ENCODE results near the gene FRAS1. TPM values are rescaled to one million over a fixed set of nuclear protein-coding genes. Genes with fewer than 3 reads are reported as not detected.
"Not testable (repeated sequence)": the region's sequence is repeated elsewhere in the genome, so short reads cannot be mapped to it uniquely, and the experiment has no call there.

FRAS1 gene
- total RNA-seq, 2 experiments from 2014 or later: 0.23 to 0.53 TPM

- Mint-ChIP-seq H3K4me3 (no peak overlapping the region), H3K27me3 (peaks cover 16% of the 10 kb centered on the region), H3K9me3 (peaks cover 2% of the 10 kb centered on the region), H3K36me3 (peaks cover 4% of the 10 kb centered on the region), H3K27ac (no peak overlapping the region), H3K4me1 (no peaks in the 10 kb centered on the region)
- DNase-seq (no peak), ATAC-seq (ENCODE audit: low read depth) (no peak)
- POLR2A ChIA-PET: no interaction called here
Measured at GRCh38 chr4:78527555-78527954, 470.4 kb downstream of the FRAS1 start.

GRCh38 chr4:78528327-78528726, 471.2 kb downstream of the FRAS1 start:
- no peaks in the 10 kb centered on the region for H3K4me1 Mint-ChIP-seq
- POLR2A ChIA-PET: no interaction called here
- H3K36me3 Mint-ChIP-seq: peaks cover 4% of the 10 kb centered on the region
- H3K4me3 Mint-ChIP-seq: no peak overlapping the region
- no peak overlapping the region for H3K27ac Mint-ChIP-seq
- no peak for ATAC-seq (ENCODE audit: low read depth)
- peaks cover 19% of the 10 kb centered on the region for H3K27me3 Mint-ChIP-seq
- no peak for DNase-seq
- H3K9me3 Mint-ChIP-seq: peaks cover 2% of the 10 kb centered on the region

GRCh38 chr4:78529569-78530209, 472.6 kb downstream of the FRAS1 start:
- Mint-ChIP-seq H3K9me3 (peaks cover 2% of the 10 kb centered on the region), H3K27me3 (peaks cover 16% of the 10 kb centered on the region), H3K4me3 (no peak overlapping the region), H3K27ac (no peak overlapping the region), H3K4me1 (no peaks in the 10 kb centered on the region), H3K36me3 (peaks cover 4% of the 10 kb centered on the region)
- no peak for DNase-seq
- POLR2A ChIA-PET: no interaction called here
- no peak for ATAC-seq (ENCODE audit: low read depth)

GRCh38 chr4:78532046-78532445, 474.9 kb downstream of the FRAS1 start:
- POLR2A ChIA-PET: no interaction called here
- Mint-ChIP-seq H3K27ac (no peak overlapping the region), H3K27me3 (peaks cover 13% of the 10 kb centered on the region), H3K36me3 (peaks cover 2% of the 10 kb centered on the region), H3K4me3 (no peak overlapping the region), H3K9me3 (peaks cover 2% of the 10 kb centered on the region), H3K4me1 (no peaks in the 10 kb centered on the region)
- ATAC-seq (ENCODE audit: low read depth): no peak
- no peak for DNase-seq

- Mint-ChIP-seq H3K36me3 (peaks cover 2% of the 10 kb centered on the region), H3K4me3 (no peak overlapping the region), H3K9me3 (peaks cover 2% of the 10 kb centered on the region), H3K27ac (no peak overlapping the region), H3K27me3 (peaks cover 20% of the 10 kb centered on the region), H3K4me1 (no peaks in the 10 kb centered on the region)
- DNase-seq: no peak
- no peak for ATAC-seq (ENCODE audit: low read depth)
- POLR2A ChIA-PET: no interaction called here
Measured at GRCh38 chr4:78533854-78534253, 476.7 kb downstream of the FRAS1 start.

- no peak overlapping the region for H3K27ac Mint-ChIP-seq
- H3K27me3 Mint-ChIP-seq: peaks cover 20% of the 10 kb centered on the region
- H3K4me3 Mint-ChIP-seq: no peak overlapping the region
- H3K4me1 Mint-ChIP-seq: no peaks in the 10 kb centered on the region
- peaks cover 2% of the 10 kb centered on the region for H3K36me3 Mint-ChIP-seq
- peaks cover 2% of the 10 kb centered on the region for H3K9me3 Mint-ChIP-seq
- ATAC-seq (ENCODE audit: low read depth) (no peak), DNase-seq (no peak)
- POLR2A ChIA-PET: no interaction called here
Measured at GRCh38 chr4:78534286-78534955, 477.3 kb downstream of the FRAS1 start.

GRCh38 chr4:78542373-78542772, 485.2 kb downstream of the FRAS1 start:
- DNase-seq: no peak
- Mint-ChIP-seq H3K4me1 (no peaks in the 10 kb centered on the region), H3K27ac (no peak overlapping the region), H3K4me3 (no peak overlapping the region), H3K9me3 (no peaks in the 10 kb centered on the region), H3K36me3 (no peaks in the 10 kb centered on the region), H3K27me3 (peaks cover 20% of the 10 kb centered on the region)
- POLR2A ChIA-PET: no interaction called here
- no peak for ATAC-seq (ENCODE audit: low read depth)

GRCh38 chr4:78543424-78544125, 486.5 kb downstream of the FRAS1 start:
- DNase-seq (no peak), ATAC-seq (ENCODE audit: low read depth) (no peak)
- Mint-ChIP-seq H3K36me3 (no peaks in the 10 kb centered on the region), H3K27ac (no peak overlapping the region), H3K4me3 (no peak overlapping the region), H3K27me3 (peaks cover 15% of the 10 kb centered on the region), H3K9me3 (no peaks in the 10 kb centered on the region), H3K4me1 (no peaks in the 10 kb centered on the region)
- POLR2A ChIA-PET: no interaction called here

- DNase-seq: no peak
- no peaks in the 10 kb centered on the region for H3K9me3 Mint-ChIP-seq
- H3K36me3 Mint-ChIP-seq: no peaks in the 10 kb centered on the region
- peaks cover 17% of the 10 kb centered on the region for H3K27me3 Mint-ChIP-seq
- H3K4me1 Mint-ChIP-seq: no peaks in the 10 kb centered on the region
- no peak overlapping the region for H3K4me3 Mint-ChIP-seq
- POLR2A ChIA-PET: no interaction called here
- no peak overlapping the region for H3K27ac Mint-ChIP-seq
- ATAC-seq (ENCODE audit: low read depth): no peak
Measured at GRCh38 chr4:78544678-78545077, 487.6 kb downstream of the FRAS1 start.

GRCh38 chr4:78545275-78546246, 488.4 kb downstream of the FRAS1 start:
- H3K27me3 Mint-ChIP-seq: peaks cover 24% of the 10 kb centered on the region
- H3K9me3 Mint-ChIP-seq: no peaks in the 10 kb centered on the region
- POLR2A ChIA-PET: no interaction called here
- H3K4me3 Mint-ChIP-seq: no peak overlapping the region
- H3K36me3 Mint-ChIP-seq: no peaks in the 10 kb centered on the region
- no peak for ATAC-seq (ENCODE audit: low read depth)
- H3K27ac Mint-ChIP-seq: no peak overlapping the region
- DNase-seq: no peak
- no peaks in the 10 kb centered on the region for H3K4me1 Mint-ChIP-seq

GRCh38 chr4:78547899-78548298, 490.8 kb downstream of the FRAS1 start:
- H3K9me3 Mint-ChIP-seq; H3K27ac Mint-ChIP-seq; ATAC-seq (ENCODE audit: low read depth); H3K36me3 Mint-ChIP-seq; DNase-seq; H3K4me3 Mint-ChIP-seq; POLR2A ChIA-PET: not testable (repeated sequence)
- Mint-ChIP-seq H3K4me1 (peaks cover 14% of the 10 kb centered on the region), H3K27me3 (peaks cover 26% of the 10 kb centered on the region)

GRCh38 chr4:78548889-78549288, 491.8 kb downstream of the FRAS1 start:
- H3K36me3 Mint-ChIP-seq; POLR2A ChIA-PET; ATAC-seq (ENCODE audit: low read depth); H3K4me3 Mint-ChIP-seq; H3K27ac Mint-ChIP-seq; DNase-seq; H3K9me3 Mint-ChIP-seq: not testable (repeated sequence)
- Mint-ChIP-seq H3K27me3 (peaks cover 21% of the 10 kb centered on the region), H3K4me1 (peaks cover 18% of the 10 kb centered on the region)

Data from activated naive CD8-positive, alpha-beta T cell treated with anti-CD3 and anti-CD28 coated beads, Interleukin-2, amount 10 ng/mL, durations not matched to agents 7 days and 5 days (primary cell).